IPS DF 4.7 (cell line): ENCODE data around the gene PARVA.
A peak's percentile ranks its signal among the peaks of the same experiment; 100 is the strongest.
"Not testable (repeated sequence)": the region's sequence is repeated elsewhere in the genome, so short reads cannot be mapped to it uniquely, and the experiment has no call there.

Experiments
- DNase-seq: peaks from one replicate; pipeline ENCODE4 v3.0.0-alpha.2; 2013; ENCODE audit warnings: low spot score; ENCODE audit errors: extremely low read depth

PARVA gene

GRCh38 chr11:12377106-12377823, at the start of gene PARVA:
TSS of gene PARVA (plus strand) at chr11:12377571. CDS start at chr11:12377648, 77 bp downstream.
- no peak for DNase-seq

- DNase-seq = no peak
These were observed 48.2 kb upstream of the PARVA start for GRCh38 chr11:12329169-12329568.

GRCh38 chr11:12329797-12330196, 47.6 kb upstream of the PARVA start:
- DNase-seq = no peak

- no peak for DNase-seq
These were observed 46.7 kb upstream of the PARVA start for GRCh38 chr11:12330485-12331231.

GRCh38 chr11:12331239-12331874, 46.0 kb upstream of the PARVA start:
- DNase-seq = peak; percentile 62

- DNase-seq = no peak
These were observed 33.8 kb upstream of the PARVA start for GRCh38 chr11:12343526-12343925.

GRCh38 chr11:12353534-12353933, 23.8 kb upstream of the PARVA start:
- DNase-seq = no peak

GRCh38 chr11:12354750-12355545, 22.4 kb upstream of the PARVA start:
- DNase-seq = no peak

- DNase-seq = no peak
These were observed 20.3 kb upstream of the PARVA start for GRCh38 chr11:12356944-12357655.

- DNase-seq = not testable (repeated sequence)
These were observed 19.7 kb upstream of the PARVA start for GRCh38 chr11:12357697-12358096.

- no peak for DNase-seq
These were observed 18.8 kb upstream of the PARVA start for GRCh38 chr11:12358302-12359188.

GRCh38 chr11:12359761-12360160, 17.6 kb upstream of the PARVA start:
- DNase-seq = no peak

GRCh38 chr11:12361682-12362081, 15.7 kb upstream of the PARVA start:
- DNase-seq = no peak

GRCh38 chr11:12362857-12363256, 14.5 kb upstream of the PARVA start:
- no peak for DNase-seq

GRCh38 chr11:12363373-12363772, 14.0 kb upstream of the PARVA start:
- DNase-seq = no peak

- not testable (repeated sequence) for DNase-seq
These were observed 11.3 kb upstream of the PARVA start for GRCh38 chr11:12365965-12366575.

- not testable (repeated sequence) for DNase-seq
These were observed 10.3 kb upstream of the PARVA start for GRCh38 chr11:12367057-12367456.

GRCh38 chr11:12372111-12372510, 5.3 kb upstream of the PARVA start:
- DNase-seq = no peak

GRCh38 chr11:12375720-12376119, 1.7 kb upstream of the PARVA start:
- no peak for DNase-seq
